ENCODE results near the gene SIK1.
"Not testable (repeated sequence)": the region's sequence is repeated elsewhere in the genome, so short reads cannot be mapped to it uniquely, and the experiment has no call there.

The SIK1 gene

GRCh38 chr21:43426404-43427241, at the start of gene SIK1:
SIK1 (minus strand) TSS chr21:43427131; CDS start chr21:43426178, 953 bp downstream.
- DNase-seq: not testable (repeated sequence)

GRCh38 chr21:43471597-43472242, 44.8 kb upstream of the SIK1 start:
- not testable (repeated sequence) for DNase-seq

- DNase-seq: not testable (repeated sequence)
These were observed 43.0 kb upstream of the SIK1 start for GRCh38 chr21:43469719-43470458.

- no peak for DNase-seq
These were observed 40.9 kb upstream of the SIK1 start for GRCh38 chr21:43467785-43468184.

GRCh38 chr21:43465159-43465558, 38.2 kb upstream of the SIK1 start:
- DNase-seq: not testable (repeated sequence)

GRCh38 chr21:43463498-43464261, 36.7 kb upstream of the SIK1 start:
- not testable (repeated sequence) for DNase-seq

GRCh38 chr21:43462932-43463331, 36.0 kb upstream of the SIK1 start:
- DNase-seq: not testable (repeated sequence)

- DNase-seq: not testable (repeated sequence)
These were observed 33.5 kb upstream of the SIK1 start for GRCh38 chr21:43460475-43460874.

GRCh38 chr21:43458995-43459394, 32.1 kb upstream of the SIK1 start:
- DNase-seq: not testable (repeated sequence)

- not testable (repeated sequence) for DNase-seq
These were observed 29.8 kb upstream of the SIK1 start for GRCh38 chr21:43456616-43457314.

- not testable (repeated sequence) for DNase-seq
These were observed 28.8 kb upstream of the SIK1 start for GRCh38 chr21:43455717-43456116.

- DNase-seq: not testable (repeated sequence)
These were observed 27.2 kb upstream of the SIK1 start for GRCh38 chr21:43454176-43454575.

- DNase-seq: not testable (repeated sequence)
These were observed 24.9 kb upstream of the SIK1 start for GRCh38 chr21:43451850-43452249.

GRCh38 chr21:43450287-43450686, 23.4 kb upstream of the SIK1 start:
- not testable (repeated sequence) for DNase-seq

- not testable (repeated sequence) for DNase-seq
These were observed 20.5 kb upstream of the SIK1 start for GRCh38 chr21:43447353-43447977.

- DNase-seq: not testable (repeated sequence)
These were observed 19.5 kb upstream of the SIK1 start for GRCh38 chr21:43446277-43446932.

- DNase-seq: not testable (repeated sequence)
These were observed 17.6 kb upstream of the SIK1 start for GRCh38 chr21:43444524-43444923.

- DNase-seq: not testable (repeated sequence)
These were observed 15.6 kb upstream of the SIK1 start for GRCh38 chr21:43442571-43442970.

GRCh38 chr21:43440835-43441727, 14.2 kb upstream of the SIK1 start:
- DNase-seq: not testable (repeated sequence)
